Gastroesophageal sphincter (tissue), 3 donors: ENCODE measurements around the gene GARIN5B.

Source experiments
- CTCF ChIP-seq, 4 experiments: fragments of 200-600 bp in 2 of 4; fragments of 450-650 bp in 2 of 4; sonication (generic) in 1 of 4; IDR thresholded peaks; one replicate each; pipeline ENCODE4 v1.5.1; 2017 to 2019; ENCODE audit warnings: antibody characterized with exemption in 4 of 4, mild to moderate bottlenecking in 2 of 4, moderate library complexity in 2 of 4
- EP300 ChIP-seq: sonication (generic); formaldehyde crosslinking; IDR thresholded peaks from one replicate; pipeline ENCODE4 v1.6.1; 2017; ENCODE audit warnings: antibody characterized with exemption, mild to moderate bottlenecking
- POLR2A ChIP-seq, 2 donors: fragments of 450-650 bp; IDR thresholded peaks; one replicate each; pipeline ENCODE4 v1.6.1; 2017; ENCODE audit warnings: antibody characterized with exemption in 2 of 2, mild to moderate bottlenecking in 2 of 2, moderate library complexity in 1 of 2
- POLR2AphosphoS5 ChIP-seq: sonication (generic); formaldehyde crosslinking; IDR thresholded peaks from one replicate; pipeline ENCODE4 v1.6.1; 2017; ENCODE audit warnings: antibody characterized with exemption

GRCh38 chr19:55406826-55407549 is 43.9 kb upstream of the GARIN5B start:
- TF ChIP-seq CTCF (IDR thresholded peaks at IDR 0.05) (no peak), POLR2A (IDR thresholded peaks at IDR 0.05) (no peak), EP300 (no peak), POLR2AphosphoS5 (no peak)
